ENCODE measurements around the gene ARAP1. TPM values are rescaled to one million over a fixed set of nuclear protein-coding genes. Genes with fewer than 3 reads are reported as not detected.
A peak's percentile ranks its signal among the peaks of the same experiment; 100 is the strongest.

The ARAP1 gene
- polyA plus RNA-seq, 3 donors = 48.7 to 487 (median 79.0) TPM

- H2AFZ ChIP-seq (ENCODE audit: insufficient read depth, low read depth, low read length, poor library complexity, severe bottlenecking) = no peak overlapping the region
- peak overlapping the region in 5 of 7 donors; percentile 30 to 98 (median 82) for H3K27ac Mint-ChIP-seq
- H3K36me3 ChIP-seq (replicated peaks in 1 of 2; ENCODE audit: control insufficient read depth in 1 of 2, insufficient read depth in 2 of 2, low read length in 2 of 2) = no peaks in the 10 kb centered on the region
- H3K9me3 ChIP-seq (replicated peaks in 1 of 2; ENCODE audit: control insufficient read depth in 1 of 2, insufficient read depth in 1 of 2, low read length in 2 of 2) = no peaks in the 10 kb centered on the region
- H3K79me2 ChIP-seq (ENCODE audit: insufficient read depth, low read length) = peaks cover 36% of the 10 kb centered on the region
- H3K4me3 ChIP-seq (replicated peaks in 1 of 3; ENCODE audit: low read depth in 2 of 3, low read length in 3 of 3) = peak overlapping the region in 1 of 3 experiments; percentile 89
- H3K27me3 Mint-ChIP-seq (ENCODE audit: low read depth in 3 of 3) = peaks cover 1 to 8% (median 3%) of the 10 kb centered on the region in 3 donors
- intact Hi-C loops (cut with micrococcal nuclease) = no loop called here
- H3K4me3 Mint-ChIP-seq = no peak overlapping the region
- H4K20me1 ChIP-seq (ENCODE audit: insufficient read depth, low read length) = peaks cover 37% of the 10 kb centered on the region
- H3K27me3 ChIP-seq (ENCODE audit: control insufficient read depth in 2 of 2, insufficient read depth in 2 of 2, low read length in 2 of 2) = no peaks in the 10 kb centered on the region
- peaks cover 0 to 3% (median 0%) of the 10 kb centered on the region in 7 donors for H3K9me3 Mint-ChIP-seq
- H3K4me1 Mint-ChIP-seq = peaks cover 65% of the 10 kb centered on the region
- 91% methylated on average over 5 of the region's 9 CpGs for WGBS (ENCODE audit: insufficient coverage)
- peaks cover 49 to 57% of the 10 kb centered on the region in 2 donors for H3K4me1 ChIP-seq (ENCODE audit: control insufficient read depth in 1 of 2, insufficient read depth in 2 of 2, low read length in 2 of 2)
- TF ChIP-seq CTCF (IDR thresholded peaks at IDR 0.05) = peak; percentile 17
- peak overlapping the region; percentile 84 for H3K4me2 ChIP-seq (replicated peaks; ENCODE audit: extremely low read depth, low read length, poor library complexity, severe bottlenecking)
- no peak for DNase-seq
- H3K27ac ChIP-seq (ENCODE audit: low read depth in 1 of 2, low read length in 2 of 2) = no peak overlapping the region
- H3K36me3 Mint-ChIP-seq = peaks cover 24 to 29% of the 10 kb centered on the region in 2 donors
- H3K9ac ChIP-seq (ENCODE audit: insufficient read depth, low read length, poor library complexity, severe bottlenecking) = no peak overlapping the region
Measured at GRCh38 chr11:72753341-72754148, 1.3 kb upstream of the ARAP1 start.

DNA sequence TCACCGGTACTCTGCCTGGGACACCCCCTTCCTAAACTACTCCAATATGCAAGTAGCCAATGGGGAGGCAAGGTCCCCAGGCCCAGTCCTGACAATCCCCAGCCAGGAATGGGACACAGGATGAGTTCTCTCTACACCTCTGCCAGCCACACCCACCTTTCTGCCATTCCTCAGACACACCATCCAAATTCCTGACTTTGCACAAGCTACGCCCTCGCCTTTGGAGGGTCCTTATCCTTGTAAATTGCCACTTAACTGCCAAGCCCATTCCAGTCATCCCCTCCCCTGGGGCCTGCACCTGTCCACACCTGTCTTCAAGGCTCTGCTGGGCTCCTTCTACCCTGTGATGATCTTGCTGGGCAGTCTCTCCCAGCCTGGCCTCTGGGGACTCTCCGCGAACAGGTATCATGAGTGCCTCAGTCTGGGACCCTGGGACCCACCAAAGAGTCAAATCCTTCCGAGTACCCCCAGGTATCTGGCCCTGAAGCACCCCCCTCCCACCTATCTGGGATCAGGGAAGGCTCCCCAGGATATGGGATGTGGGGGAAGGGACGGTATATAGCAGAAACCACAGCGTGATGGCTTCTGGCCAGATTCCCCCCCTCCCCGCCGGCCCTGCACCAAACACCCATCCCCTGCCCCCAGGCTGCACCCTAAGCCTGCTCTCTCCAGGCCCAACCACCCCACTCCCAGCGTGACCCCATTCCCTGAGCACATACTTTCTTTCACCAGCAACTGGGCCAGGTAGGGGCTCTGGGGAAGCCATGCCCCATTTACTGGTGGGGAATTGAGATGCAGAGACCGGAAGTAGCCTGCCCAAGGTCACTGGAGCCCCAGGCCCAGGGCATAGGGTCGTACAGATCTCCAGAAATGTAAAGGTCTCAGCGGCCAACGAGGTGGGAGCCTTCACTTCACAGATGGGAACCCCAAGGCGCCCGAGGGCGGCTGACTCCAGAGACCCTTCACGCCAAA is 806 bp downstream of the ARAP1 start:
- no peak for TF ChIP-seq CTCF (IDR thresholded peaks at IDR 0.05)
- peak overlapping the region; percentile 68 to 93 (median 89) for H3K4me3 ChIP-seq (replicated peaks in 1 of 3; ENCODE audit: low read depth in 2 of 3, low read length in 3 of 3)
- Mint-ChIP-seq H3K27me3 (ENCODE audit: low read depth in 3 of 3) (peaks cover 1 to 3% (median 2%) of the 10 kb centered on the region in 3 donors), H3K9me3 (peaks cover 0 to 3% (median 0%) of the 10 kb centered on the region in 7 donors), H3K4me3 (peak overlapping the region; percentile 91 to 92), H3K4me1 (peaks cover 57% of the 10 kb centered on the region), H3K36me3 (peaks cover 30 to 31% of the 10 kb centered on the region in 2 donors), H3K27ac (peak overlapping the region; percentile 76 to 99 (median 90))
- whole genome bisulfite sequencing (ENCODE audit: insufficient coverage) = 35% methylated on average over 13 of the region's 19 CpGs
- H3K27ac ChIP-seq (ENCODE audit: low read depth in 1 of 2, low read length in 2 of 2) = peak overlapping the region; percentile 44 to 89
- peaks cover 57% of the 10 kb centered on the region for H4K20me1 ChIP-seq (ENCODE audit: insufficient read depth, low read length)
- H3K9ac ChIP-seq (ENCODE audit: insufficient read depth, low read length, poor library complexity, severe bottlenecking) = peak overlapping the region; percentile 75
- H3K36me3 ChIP-seq (replicated peaks in 1 of 2; ENCODE audit: control insufficient read depth in 1 of 2, insufficient read depth in 2 of 2, low read length in 2 of 2) = peaks cover 5% of the 10 kb centered on the region in 2 donors
- DNase-seq = no peak
- H2AFZ ChIP-seq (ENCODE audit: insufficient read depth, low read depth, low read length, poor library complexity, severe bottlenecking) = peak overlapping the region; percentile 74
- peaks cover 42 to 52% of the 10 kb centered on the region in 2 donors for H3K4me1 ChIP-seq (ENCODE audit: control insufficient read depth in 1 of 2, insufficient read depth in 2 of 2, low read length in 2 of 2)
- peaks cover 55% of the 10 kb centered on the region for H3K79me2 ChIP-seq (ENCODE audit: insufficient read depth, low read length)
- H3K9me3 ChIP-seq (replicated peaks in 1 of 2; ENCODE audit: control insufficient read depth in 1 of 2, insufficient read depth in 1 of 2, low read length in 2 of 2) = no peaks in the 10 kb centered on the region
- intact Hi-C loops (cut with micrococcal nuclease) = no loop called here
- no peaks in the 10 kb centered on the region for H3K27me3 ChIP-seq (ENCODE audit: control insufficient read depth in 2 of 2, insufficient read depth in 2 of 2, low read length in 2 of 2)
- H3K4me2 ChIP-seq (replicated peaks; ENCODE audit: extremely low read depth, low read length, poor library complexity, severe bottlenecking) = peak overlapping the region; percentile 84
